ENCODE data around the gene H6PD. TPM values are rescaled to one million over a fixed set of nuclear protein-coding genes. Genes with fewer than 3 reads are reported as not detected.

The H6PD gene
- total RNA-seq, 2 donors from 2014 or later, result 56.0 to 59.6 TPM

DNA sequence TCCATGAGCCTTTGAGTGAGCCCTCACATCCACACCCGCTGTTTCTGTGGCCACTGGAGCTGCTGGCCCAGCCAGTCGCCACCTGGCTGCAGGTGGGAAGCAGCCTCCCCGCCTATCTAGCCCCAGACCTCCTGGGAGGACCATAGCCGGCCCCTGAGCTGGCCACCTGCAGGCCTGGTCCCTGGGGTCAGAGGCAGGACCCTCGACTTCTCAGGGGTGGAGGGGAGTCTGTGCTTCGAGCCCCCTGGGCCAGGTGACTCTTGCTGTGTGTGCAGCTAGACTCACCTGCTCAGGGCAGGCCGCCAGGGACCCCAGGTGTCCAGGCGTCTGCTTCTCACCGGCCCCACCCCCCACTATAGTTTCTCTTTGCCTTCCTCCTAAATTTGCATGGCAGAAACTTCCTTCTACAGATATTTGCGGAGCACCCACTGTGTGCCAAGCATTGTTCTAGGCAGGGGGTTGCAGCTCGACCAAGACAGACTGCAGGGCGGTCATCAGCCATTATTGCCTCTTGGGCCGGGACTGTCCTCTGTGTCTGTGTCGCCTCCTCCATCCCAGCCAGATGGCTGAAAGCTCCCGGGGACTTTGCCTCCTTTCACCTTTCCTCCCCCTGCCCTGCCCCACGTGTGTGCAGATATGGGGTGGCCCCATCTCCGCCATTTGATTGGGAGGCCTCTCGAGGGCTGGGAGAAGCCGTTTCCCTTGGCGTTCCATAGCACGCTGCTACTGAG is 85.4 kb downstream of the H6PD start:
- intact Hi-C loops (cut with DNase I), result no loop called here
- peak; percentile 66 for DNase-seq (ENCODE audit: low spot score)

Other genes with a start within 250 kb of the H6PD start
- not detected for gene SLC2A7, start 208.4 kb upstream of the H6PD start, total RNA-seq
- gene SLC2A5, start 165.1 kb upstream of the H6PD start, total RNA-seq, result 1 to 10 TPM; 2.0 to 3.2 TPM
- gene GPR157, start 105.7 kb upstream of the H6PD start, total RNA-seq, result 1 to 10 TPM; 8.3 to 9.9 TPM
- 10 to 100 TPM; 30.9 to 48.0 TPM for gene SPSB1, start 58.1 kb downstream of the H6PD start, total RNA-seq

Data from posterior vena cava (tissue), 2 donors.